DOHH2 (cell line): ENCODE data around the gene SYNPO2.

ENCODE experiments used
- EZH2phosphoT487 ChIP-seq: fragments of 200-600 bp; sonication (generic); IDR thresholded peaks from 2 replicates; pipeline ENCODE4 v1.6.1; 2017; ENCODE audit warnings: borderline replicate concordance, mild to moderate bottlenecking, antibody characterized with exemption, low read length, moderate library complexity, mixed read lengths
- TF ChIP-seq, protein P1 (sequence below): fragments of 200-600 bp; sonication (generic); IDR thresholded peaks from one replicate; pipeline ENCODE4 v1.5.1; 2014; ENCODE audit warnings: antibody characterized with exemption, mild to moderate bottlenecking, low read depth, low read length; ENCODE audit not compliant: poor library complexity, severe bottlenecking

DNA sequence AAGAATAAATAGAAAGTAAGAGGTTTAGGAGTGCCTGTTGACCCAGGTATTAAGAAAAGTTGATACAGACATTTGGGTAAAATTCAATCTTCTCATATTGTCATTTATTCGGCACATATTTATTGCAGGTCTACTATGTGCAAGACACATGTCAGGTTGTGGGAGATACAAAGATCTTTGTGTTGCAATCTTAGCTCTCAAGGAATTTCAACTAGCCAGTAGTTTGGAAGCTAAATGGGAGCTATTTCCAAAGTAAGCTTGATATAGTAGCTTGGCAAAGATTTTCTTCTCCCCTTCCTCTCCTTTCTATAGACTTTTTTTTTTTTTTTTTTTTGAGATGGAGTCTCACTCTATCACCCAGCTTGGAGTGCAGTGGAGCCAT is 122.9 kb downstream of the SYNPO2 start:
- TF ChIP-seq, protein P1, sequence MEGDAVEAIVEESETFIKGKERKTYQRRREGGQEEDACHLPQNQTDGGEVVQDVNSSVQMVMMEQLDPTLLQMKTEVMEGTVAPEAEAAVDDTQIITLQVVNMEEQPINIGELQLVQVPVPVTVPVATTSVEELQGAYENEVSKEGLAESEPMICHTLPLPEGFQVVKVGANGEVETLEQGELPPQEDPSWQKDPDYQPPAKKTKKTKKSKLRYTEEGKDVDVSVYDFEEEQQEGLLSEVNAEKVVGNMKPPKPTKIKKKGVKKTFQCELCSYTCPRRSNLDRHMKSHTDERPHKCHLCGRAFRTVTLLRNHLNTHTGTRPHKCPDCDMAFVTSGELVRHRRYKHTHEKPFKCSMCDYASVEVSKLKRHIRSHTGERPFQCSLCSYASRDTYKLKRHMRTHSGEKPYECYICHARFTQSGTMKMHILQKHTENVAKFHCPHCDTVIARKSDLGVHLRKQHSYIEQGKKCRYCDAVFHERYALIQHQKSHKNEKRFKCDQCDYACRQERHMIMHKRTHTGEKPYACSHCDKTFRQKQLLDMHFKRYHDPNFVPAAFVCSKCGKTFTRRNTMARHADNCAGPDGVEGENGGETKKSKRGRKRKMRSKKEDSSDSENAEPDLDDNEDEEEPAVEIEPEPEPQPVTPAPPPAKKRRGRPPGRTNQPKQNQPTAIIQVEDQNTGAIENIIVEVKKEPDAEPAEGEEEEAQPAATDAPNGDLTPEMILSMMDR = no peak
- TF ChIP-seq EZH2phosphoT487 = no peak
